Trophoblast cell (in vitro differentiated cells and primary cell): ENCODE results near the gene HES5.

ENCODE experiments used
- DNase-seq, 2 donors: peaks; one replicate each; pipeline ENCODE4 v3.0.0-alpha.2; 2016
- H2AFZ ChIP-seq: 2 replicates; pipeline ENCODE4 v1.6.1; 2013; ENCODE audit warnings: low read length, moderate library complexity, mild to moderate bottlenecking; ENCODE audit not compliant: insufficient read depth, poor library complexity
- H2AK5ac ChIP-seq: 2 replicates; pipeline ENCODE4 v1.6.1; 2013; ENCODE audit warnings: mild to moderate bottlenecking, low read length
- H2BK120ac ChIP-seq: 2 replicates; pipeline ENCODE4 v1.6.1; 2013; ENCODE audit warnings: low read length, mild to moderate bottlenecking, moderate library complexity; ENCODE audit not compliant: insufficient read depth, poor library complexity
- H2BK12ac ChIP-seq: 2 replicates; pipeline ENCODE4 v1.6.1; 2013; ENCODE audit warnings: mild to moderate bottlenecking, low read length, moderate library complexity
- H2BK5ac ChIP-seq: 2 replicates; pipeline ENCODE4 v1.6.1; 2013; ENCODE audit warnings: low read length, low read depth, moderate library complexity, mild to moderate bottlenecking; ENCODE audit not compliant: poor library complexity
- H3K14ac ChIP-seq: 2 replicates; pipeline ENCODE4 v1.6.1; 2013; ENCODE audit warnings: mild to moderate bottlenecking, low read length
- H3K18ac ChIP-seq: 2 replicates; pipeline ENCODE4 v1.6.1; 2013; ENCODE audit warnings: mild to moderate bottlenecking, low read length
- H3K23ac ChIP-seq: 2 replicates; pipeline ENCODE4 v1.6.1; 2013; ENCODE audit warnings: low read length
- H3K27ac ChIP-seq: 2 replicates; pipeline ENCODE4 v1.5.1; 2013; ENCODE audit warnings: low read depth, mild to moderate bottlenecking, inconsistent platforms, low read length, moderate library complexity
- H3K27me3 ChIP-seq: 2 replicates; pipeline ENCODE4 v1.6.1; 2013; ENCODE audit warnings: inconsistent platforms, mild to moderate bottlenecking, low read length, moderate library complexity; ENCODE audit not compliant: insufficient read depth
- H3K36me3 ChIP-seq, 2 experiments: 1 replicate in 1 of 2; 2 replicates in 1 of 2; pipeline ENCODE4 v1.6.1; 2013; ENCODE audit warnings: low read length in 2 of 2, mild to moderate bottlenecking in 2 of 2, moderate library complexity in 1 of 2; ENCODE audit not compliant: insufficient read depth in 2 of 2, control insufficient read depth in 1 of 2
- H3K4ac ChIP-seq: 2 replicates; pipeline ENCODE4 v1.6.1; 2013; ENCODE audit warnings: low read depth, mild to moderate bottlenecking, low read length, moderate library complexity
- H3K4me1 ChIP-seq, 2 experiments: 1 replicate in 1 of 2; 2 replicates in 1 of 2; pipeline ENCODE4 v1.6.1; 2013; ENCODE audit warnings: low read length in 2 of 2, mild to moderate bottlenecking in 2 of 2, moderate library complexity in 1 of 2; ENCODE audit not compliant: insufficient read depth in 2 of 2, control insufficient read depth in 1 of 2
- H3K4me2 ChIP-seq: 2 replicates; pipeline ENCODE4 v1.6.1; 2013; ENCODE audit warnings: inconsistent platforms, mild to moderate bottlenecking, low read length, moderate library complexity
- H3K4me3 ChIP-seq: 2 replicates; pipeline ENCODE4 v1.5.1; 2013; ENCODE audit warnings: mild to moderate bottlenecking, low read depth, low read length, inconsistent platforms
- H3K79me1 ChIP-seq: one replicate; pipeline ENCODE4 v1.6.1; 2013; ENCODE audit warnings: low read length
- H3K79me2 ChIP-seq: 2 replicates; pipeline ENCODE4 v1.6.1; 2013; ENCODE audit warnings: low read length, mild to moderate bottlenecking; ENCODE audit not compliant: control insufficient read depth, insufficient read depth, poor library complexity
- H3K9ac ChIP-seq: 2 replicates; pipeline ENCODE4 v1.6.1; 2013; ENCODE audit warnings: mild to moderate bottlenecking, low read length
- H3K9me3 ChIP-seq: 2 replicates; pipeline ENCODE4 v1.6.1; 2013; ENCODE audit warnings: low read depth, mild to moderate bottlenecking, control low read depth, inconsistent platforms, low read length; ENCODE audit not compliant: insufficient read depth
- H4K12ac ChIP-seq: 2 replicates; pipeline ENCODE4 v1.6.1; 2013; ENCODE audit warnings: low read depth, mild to moderate bottlenecking, low read length, moderate library complexity
- H4K8ac ChIP-seq: 2 replicates; pipeline ENCODE4 v1.6.1; 2013; ENCODE audit warnings: low read depth, mild to moderate bottlenecking, low read length, moderate library complexity
- H4K91ac ChIP-seq: one replicate; pipeline ENCODE4 v1.6.1; 2013; ENCODE audit warnings: low read depth, mild to moderate bottlenecking, low read length, moderate library complexity
- WGBS: extraction: QIAGEN DNeasy Blood & Tissue Kit; methylation state at CpG from one replicate; pipeline ENCODE4 v1.1.7; 2013; ENCODE audit warnings: missing lambda C conversion rate; ENCODE audit not compliant: insufficient read length, insufficient coverage; ENCODE audit errors: extremely low coverage; 5-methylcytosine and 5-hydroxymethylcytosine counted together

The HES5 gene

GRCh38 chr1:2518528-2518927 is 11.5 kb downstream of the HES5 start:
- peaks cover under 1% of the 10 kb centered on the region for H3K79me2 ChIP-seq
- H3K27me3 ChIP-seq, result no peaks in the 10 kb centered on the region
- H3K4ac ChIP-seq, result no peak overlapping the region
- WGBS, result no CpG with 5 or more reads among the region's 26 CpGs
- H4K12ac ChIP-seq, result no peak overlapping the region
- peaks cover 0 to 2% of the 10 kb centered on the region in 2 experiments for H3K4me1 ChIP-seq
- H3K23ac ChIP-seq, result no peak overlapping the region
- no peak overlapping the region for H2AFZ ChIP-seq
- no peak overlapping the region for H3K14ac ChIP-seq
- H3K36me3 ChIP-seq, result peaks cover 77% of the 10 kb centered on the region in 2 experiments
- no peaks in the 10 kb centered on the region for H3K79me1 ChIP-seq
- H4K91ac ChIP-seq, result no peak overlapping the region
- no peak overlapping the region for H2AK5ac ChIP-seq
- peak overlapping the region; percentile 20 for H3K9ac ChIP-seq
- H4K8ac ChIP-seq, result no peak overlapping the region
- DNase-seq, result no peak
- H3K4me2 ChIP-seq, result no peak overlapping the region
- no peak overlapping the region for H2BK12ac ChIP-seq
- H2BK5ac ChIP-seq, result no peak overlapping the region
- H2BK120ac ChIP-seq, result no peak overlapping the region
- no peak overlapping the region for H3K27ac ChIP-seq
- no peak overlapping the region for H3K18ac ChIP-seq
- H3K9me3 ChIP-seq, result peaks cover 2% of the 10 kb centered on the region
- no peak overlapping the region for H3K4me3 ChIP-seq

GRCh38 chr1:2517966-2518365 is 12.1 kb downstream of the HES5 start:
- Histone ChIP-seq H3K79me2 (no peaks in the 10 kb centered on the region), H3K18ac (no peak overlapping the region), H2BK120ac (no peak overlapping the region), H2BK5ac (no peak overlapping the region), H3K27ac (no peak overlapping the region), H3K14ac (no peak overlapping the region), H3K4ac (no peak overlapping the region), H4K12ac (no peak overlapping the region), H3K4me3 (no peak overlapping the region), H4K8ac (no peak overlapping the region), H3K27me3 (no peaks in the 10 kb centered on the region), H4K91ac (no peak overlapping the region), H3K9me3 (peaks cover 2% of the 10 kb centered on the region), H2AK5ac (no peak overlapping the region), H2AFZ (no peak overlapping the region), H3K36me3 (peaks cover 83% of the 10 kb centered on the region in 2 experiments), H3K23ac (no peak overlapping the region), H3K4me1 (no peaks in the 10 kb centered on the region), H3K9ac (no peak overlapping the region), H3K79me1 (no peaks in the 10 kb centered on the region), H3K4me2 (no peak overlapping the region), H2BK12ac (no peak overlapping the region)
- WGBS, result no CpG with 5 or more reads among the region's 17 CpGs
- no peak for DNase-seq

GRCh38 chr1:2516946-2517345 is 13.1 kb downstream of the HES5 start:
- DNase-seq, result no peak
- no peak overlapping the region for H2BK5ac ChIP-seq
- no peak overlapping the region for H2AFZ ChIP-seq
- no peak overlapping the region for H2AK5ac ChIP-seq
- H3K36me3 ChIP-seq, result peaks cover 92 to 93% of the 10 kb centered on the region in 2 experiments
- H3K4me3 ChIP-seq, result no peak overlapping the region
- no peak overlapping the region for H3K27ac ChIP-seq
- H2BK120ac ChIP-seq, result no peak overlapping the region
- H3K79me2 ChIP-seq, result no peaks in the 10 kb centered on the region
- no peak overlapping the region for H3K9ac ChIP-seq
- H3K79me1 ChIP-seq, result no peaks in the 10 kb centered on the region
- H3K9me3 ChIP-seq, result peaks cover 2% of the 10 kb centered on the region
- no peak overlapping the region for H3K18ac ChIP-seq
- no CpG with 5 or more reads among the region's 14 CpGs for WGBS
- no peak overlapping the region for H4K8ac ChIP-seq
- H3K4me1 ChIP-seq, result no peaks in the 10 kb centered on the region
- no peak overlapping the region for H4K91ac ChIP-seq
- no peak overlapping the region for H2BK12ac ChIP-seq
- no peaks in the 10 kb centered on the region for H3K27me3 ChIP-seq
- no peak overlapping the region for H3K4ac ChIP-seq
- H3K23ac ChIP-seq, result no peak overlapping the region
- no peak overlapping the region for H3K14ac ChIP-seq
- H4K12ac ChIP-seq, result no peak overlapping the region
- no peak overlapping the region for H3K4me2 ChIP-seq

- Histone ChIP-seq H2BK12ac (no peak overlapping the region), H3K9me3 (peaks cover 2% of the 10 kb centered on the region), H4K12ac (no peak overlapping the region), H4K8ac (no peak overlapping the region), H4K91ac (no peak overlapping the region), H2AK5ac (no peak overlapping the region), H3K4ac (no peak overlapping the region), H3K36me3 (peaks cover 94 to 96% of the 10 kb centered on the region in 2 experiments), H2BK120ac (no peak overlapping the region), H3K79me1 (no peaks in the 10 kb centered on the region), H3K9ac (no peak overlapping the region), H3K14ac (no peak overlapping the region), H2AFZ (no peak overlapping the region), H2BK5ac (no peak overlapping the region), H3K79me2 (no peaks in the 10 kb centered on the region), H3K27me3 (no peaks in the 10 kb centered on the region), H3K27ac (no peak overlapping the region), H3K18ac (no peak overlapping the region), H3K4me3 (no peak overlapping the region), H3K4me2 (no peak overlapping the region), H3K23ac (no peak overlapping the region), H3K4me1 (no peaks in the 10 kb centered on the region)
- no peak for DNase-seq
- WGBS, result no CpG with 5 or more reads among the region's 17 CpGs
These were observed 13.9 kb downstream of the HES5 start for GRCh38 chr1:2516124-2516523.
